GM04504 (cell line): ENCODE results near the gene CHCHD3.

ENCODE experiments used
- DNase-seq: peaks from one replicate; pipeline ENCODE4 v3.0.0-alpha.2; 2012; ENCODE audit warnings: low read depth

CHCHD3 gene

GRCh38 chr7:132815696-132816311 lies 266.1 kb downstream of the CHCHD3 start:
- DNase-seq, result no peak

GRCh38 chr7:132815130-132815529 lies 266.8 kb downstream of the CHCHD3 start:
- no peak for DNase-seq

GRCh38 chr7:132810561-132810960 lies 271.3 kb downstream of the CHCHD3 start:
- DNase-seq, result no peak

- no peak for DNase-seq
Observed at GRCh38 chr7:132806834-132807233, 275.1 kb downstream of the CHCHD3 start.

GRCh38 chr7:132805766-132806165 lies 276.1 kb downstream of the CHCHD3 start:
- no peak for DNase-seq

GRCh38 chr7:132804849-132805485 lies 276.9 kb downstream of the CHCHD3 start:
- DNase-seq, result no peak

- no peak for DNase-seq
Observed at GRCh38 chr7:132800522-132800921, 281.4 kb downstream of the CHCHD3 start.

GRCh38 chr7:132799081-132799413 lies 282.8 kb downstream of the CHCHD3 start:
- DNase-seq, result no peak

GRCh38 chr7:132797152-132797551 lies 284.7 kb downstream of the CHCHD3 start:
- DNase-seq, result no peak

GRCh38 chr7:132793474-132793873 lies 288.4 kb downstream of the CHCHD3 start:
- no peak for DNase-seq

GRCh38 chr7:132791036-132791435 lies 290.9 kb downstream of the CHCHD3 start:
- no peak for DNase-seq

GRCh38 chr7:132790104-132790503 lies 291.8 kb downstream of the CHCHD3 start:
- DNase-seq, result no peak

- DNase-seq, result no peak
Observed at GRCh38 chr7:132789281-132789680, 292.6 kb downstream of the CHCHD3 start.

GRCh38 chr7:132785870-132786269 lies 296.0 kb downstream of the CHCHD3 start:
- no peak for DNase-seq

GRCh38 chr7:132784406-132784805 lies 297.5 kb downstream of the CHCHD3 start:
- DNase-seq, result no peak

GRCh38 chr7:132783824-132784223 lies 298.1 kb downstream of the CHCHD3 start:
- peak; percentile 39 for DNase-seq

- peak; percentile 86 for DNase-seq
Observed at GRCh38 chr7:132782777-132783640, 298.9 kb downstream of the CHCHD3 start.

GRCh38 chr7:132780822-132781221 lies 301.1 kb downstream of the CHCHD3 start:
- DNase-seq, result no peak

GRCh38 chr7:132779164-132779563 lies 302.7 kb downstream of the CHCHD3 start:
- no peak for DNase-seq

- no peak for DNase-seq
Observed at GRCh38 chr7:132778761-132779160, 303.1 kb downstream of the CHCHD3 start.

GRCh38 chr7:132777956-132778355 lies 303.9 kb downstream of the CHCHD3 start:
- DNase-seq, result no peak

- no peak for DNase-seq
Observed at GRCh38 chr7:132777414-132777813, 304.5 kb downstream of the CHCHD3 start.

- DNase-seq, result no peak
Observed at GRCh38 chr7:132776048-132776620, 305.8 kb downstream of the CHCHD3 start.
